HL-60 (cell line): ENCODE results near the gene NEURL1.

Source experiments
- DNase-seq, 2 experiments: peaks; one replicate each; pipeline ENCODE4 v3.0.0-alpha.2; 2010 to 2020; ENCODE audit warnings: low read depth in 1 of 2, low spot score in 1 of 2
- H3K27ac ChIP-seq: fragments of 250-450 bp; sonication (Bioruptor Pico); replicated peaks from 2 replicates; pipeline ENCODE4 v1.5.1; 2020; ENCODE audit warnings: mild to moderate bottlenecking, moderate library complexity
- H3K27me3 ChIP-seq: fragments of 250-450 bp; sonication (Bioruptor Pico); 2 replicates; pipeline ENCODE4 v1.5.1; 2021; ENCODE audit warnings: mild to moderate bottlenecking, moderate library complexity; ENCODE audit not compliant: insufficient read depth, poor library complexity, severe bottlenecking
- H3K4me3 ChIP-seq: replicated peaks from 2 replicates; pipeline ENCODE4 v1.5.1; 2011; ENCODE audit warnings: mild to moderate bottlenecking, control low read depth, low read length; ENCODE audit not compliant: insufficient read depth
- GABPA ChIP-seq: IDR thresholded peaks from 2 replicates; pipeline ENCODE4 v1.6.1; 2012; ENCODE audit warnings: low read depth
- POLR2AphosphoS5 ChIP-seq: IDR thresholded peaks from 2 replicates; pipeline ENCODE4 v1.6.1; 2012; ENCODE audit warnings: low read depth
- SPI1 ChIP-seq: IDR thresholded peaks from 2 replicates; pipeline ENCODE4 v1.6.1; 2012; ENCODE audit warnings: low read depth, mild to moderate bottlenecking, borderline replicate concordance
- TF ChIP-seq, protein P1 (sequence below): IDR thresholded peaks from one replicate; pipeline ENCODE4 v1.5.1; 2011; ENCODE audit warnings: low read length, control low read depth, inconsistent platforms; ENCODE audit not compliant: insufficient read depth
- TF ChIP-seq, protein P2 (sequence below): IDR thresholded peaks from 2 replicates; pipeline ENCODE4 v1.6.1; 2012; ENCODE audit warnings: low read depth; ENCODE audit not compliant: insufficient replicate concordance

Gene NEURL1

DNA sequence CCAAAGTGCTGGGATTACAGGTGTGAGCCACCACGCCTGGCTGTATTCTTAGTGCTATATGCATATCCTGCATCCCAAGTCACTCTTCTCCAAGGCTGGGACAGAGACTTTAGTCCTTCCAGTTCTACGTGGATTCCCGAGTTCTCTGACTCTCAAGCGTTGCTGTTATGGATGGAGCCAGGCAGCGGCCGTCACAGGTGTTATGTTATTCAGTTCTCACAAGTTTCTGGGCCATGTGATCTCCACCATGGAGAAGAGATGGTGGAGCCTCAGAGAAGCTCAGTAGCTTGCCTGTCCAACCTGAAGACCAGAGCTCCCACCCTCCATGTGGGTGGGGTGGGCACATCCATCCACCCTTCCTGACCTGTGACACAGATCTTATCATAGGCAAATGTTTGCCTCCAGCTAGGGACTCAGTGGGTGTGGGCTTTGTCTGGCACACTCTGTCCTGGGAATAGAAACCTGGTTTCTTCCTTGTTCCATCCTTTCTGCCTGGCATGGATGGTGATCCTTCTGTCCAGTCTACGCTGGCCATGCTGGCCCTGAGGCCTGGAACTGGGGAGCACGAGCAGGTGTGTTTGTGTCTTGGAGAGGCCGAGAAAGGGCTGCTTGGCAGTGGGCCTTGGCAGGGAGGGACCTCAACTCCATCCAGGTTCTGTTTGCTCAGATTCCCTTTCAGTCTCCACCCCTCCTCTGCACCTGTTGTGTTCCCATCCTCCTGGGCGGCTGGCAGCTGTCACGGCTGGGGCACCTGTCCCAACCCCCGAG, 55.3 kb downstream of the NEURL1 start:
- H3K27ac ChIP-seq = no peak overlapping the region
- no peak overlapping the region for H3K4me3 ChIP-seq
- H3K27me3 ChIP-seq = peaks cover 3% of the 10 kb centered on the region
- DNase-seq = no peak
- TF ChIP-seq SPI1 (no peak), POLR2AphosphoS5 (no peak), GABPA (no peak)
- TF ChIP-seq, protein P1, sequence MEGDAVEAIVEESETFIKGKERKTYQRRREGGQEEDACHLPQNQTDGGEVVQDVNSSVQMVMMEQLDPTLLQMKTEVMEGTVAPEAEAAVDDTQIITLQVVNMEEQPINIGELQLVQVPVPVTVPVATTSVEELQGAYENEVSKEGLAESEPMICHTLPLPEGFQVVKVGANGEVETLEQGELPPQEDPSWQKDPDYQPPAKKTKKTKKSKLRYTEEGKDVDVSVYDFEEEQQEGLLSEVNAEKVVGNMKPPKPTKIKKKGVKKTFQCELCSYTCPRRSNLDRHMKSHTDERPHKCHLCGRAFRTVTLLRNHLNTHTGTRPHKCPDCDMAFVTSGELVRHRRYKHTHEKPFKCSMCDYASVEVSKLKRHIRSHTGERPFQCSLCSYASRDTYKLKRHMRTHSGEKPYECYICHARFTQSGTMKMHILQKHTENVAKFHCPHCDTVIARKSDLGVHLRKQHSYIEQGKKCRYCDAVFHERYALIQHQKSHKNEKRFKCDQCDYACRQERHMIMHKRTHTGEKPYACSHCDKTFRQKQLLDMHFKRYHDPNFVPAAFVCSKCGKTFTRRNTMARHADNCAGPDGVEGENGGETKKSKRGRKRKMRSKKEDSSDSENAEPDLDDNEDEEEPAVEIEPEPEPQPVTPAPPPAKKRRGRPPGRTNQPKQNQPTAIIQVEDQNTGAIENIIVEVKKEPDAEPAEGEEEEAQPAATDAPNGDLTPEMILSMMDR = no peak
- TF ChIP-seq, protein P2, sequence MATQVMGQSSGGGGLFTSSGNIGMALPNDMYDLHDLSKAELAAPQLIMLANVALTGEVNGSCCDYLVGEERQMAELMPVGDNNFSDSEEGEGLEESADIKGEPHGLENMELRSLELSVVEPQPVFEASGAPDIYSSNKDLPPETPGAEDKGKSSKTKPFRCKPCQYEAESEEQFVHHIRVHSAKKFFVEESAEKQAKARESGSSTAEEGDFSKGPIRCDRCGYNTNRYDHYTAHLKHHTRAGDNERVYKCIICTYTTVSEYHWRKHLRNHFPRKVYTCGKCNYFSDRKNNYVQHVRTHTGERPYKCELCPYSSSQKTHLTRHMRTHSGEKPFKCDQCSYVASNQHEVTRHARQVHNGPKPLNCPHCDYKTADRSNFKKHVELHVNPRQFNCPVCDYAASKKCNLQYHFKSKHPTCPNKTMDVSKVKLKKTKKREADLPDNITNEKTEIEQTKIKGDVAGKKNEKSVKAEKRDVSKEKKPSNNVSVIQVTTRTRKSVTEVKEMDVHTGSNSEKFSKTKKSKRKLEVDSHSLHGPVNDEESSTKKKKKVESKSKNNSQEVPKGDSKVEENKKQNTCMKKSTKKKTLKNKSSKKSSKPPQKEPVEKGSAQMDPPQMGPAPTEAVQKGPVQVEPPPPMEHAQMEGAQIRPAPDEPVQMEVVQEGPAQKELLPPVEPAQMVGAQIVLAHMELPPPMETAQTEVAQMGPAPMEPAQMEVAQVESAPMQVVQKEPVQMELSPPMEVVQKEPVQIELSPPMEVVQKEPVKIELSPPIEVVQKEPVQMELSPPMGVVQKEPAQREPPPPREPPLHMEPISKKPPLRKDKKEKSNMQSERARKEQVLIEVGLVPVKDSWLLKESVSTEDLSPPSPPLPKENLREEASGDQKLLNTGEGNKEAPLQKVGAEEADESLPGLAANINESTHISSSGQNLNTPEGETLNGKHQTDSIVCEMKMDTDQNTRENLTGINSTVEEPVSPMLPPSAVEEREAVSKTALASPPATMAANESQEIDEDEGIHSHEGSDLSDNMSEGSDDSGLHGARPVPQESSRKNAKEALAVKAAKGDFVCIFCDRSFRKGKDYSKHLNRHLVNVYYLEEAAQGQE = no peak

DNA sequence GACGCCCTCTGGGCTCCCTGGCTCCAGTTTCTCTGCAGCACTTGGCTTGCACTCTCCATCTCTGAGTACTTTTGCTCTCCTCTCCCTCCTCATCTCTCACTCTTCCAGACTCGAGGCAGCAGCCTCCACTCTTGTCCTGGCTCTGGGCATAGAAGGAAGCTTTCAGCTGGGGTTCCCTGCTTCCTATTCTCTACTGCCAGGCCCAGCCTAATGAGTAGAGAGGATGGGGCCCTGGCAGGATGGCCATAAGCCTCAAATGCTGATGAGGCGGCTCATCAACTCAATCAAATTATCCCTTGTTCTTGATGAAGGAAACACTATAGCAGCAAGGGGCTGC, 55.8 kb downstream of the NEURL1 start:
- Histone ChIP-seq H3K27ac (no peak overlapping the region), H3K27me3 (peaks cover 4% of the 10 kb centered on the region), H3K4me3 (no peak overlapping the region)
- TF ChIP-seq, protein P1 = no peak
- TF ChIP-seq SPI1 (no peak), POLR2AphosphoS5 (no peak), GABPA (no peak)
- TF ChIP-seq, protein P2 = no peak
- no peak for DNase-seq

GRCh38 chr10:103550229-103550628, 56.7 kb downstream of the NEURL1 start:
- TF ChIP-seq, protein P2 = no peak
- TF ChIP-seq SPI1 = no peak
- no peak for TF ChIP-seq GABPA
- no peak for TF ChIP-seq POLR2AphosphoS5
- TF ChIP-seq, protein P1 = no peak
- no peak for DNase-seq
- Histone ChIP-seq H3K27ac (no peak overlapping the region), H3K4me3 (no peak overlapping the region), H3K27me3 (peaks cover 10% of the 10 kb centered on the region)
